PC-9 (cell line): ENCODE results near the gene RIMKLB.

Source experiments
- EZH2 ChIP-seq: fragments of 200-600 bp; sonication (generic); IDR thresholded peaks from 2 replicates; pipeline ENCODE4 v1.8.0; 2017; ENCODE audit warnings: antibody characterized with exemption, low read depth
- TF ChIP-seq, protein P1 (sequence below): fragments of 200-600 bp; sonication (generic); conservative IDR thresholded peaks from 2 replicates; pipeline ENCODE4 v1.6.1; 2017; ENCODE audit warnings: mixed run types, antibody characterized with exemption, mild to moderate bottlenecking, moderate library complexity

DNA sequence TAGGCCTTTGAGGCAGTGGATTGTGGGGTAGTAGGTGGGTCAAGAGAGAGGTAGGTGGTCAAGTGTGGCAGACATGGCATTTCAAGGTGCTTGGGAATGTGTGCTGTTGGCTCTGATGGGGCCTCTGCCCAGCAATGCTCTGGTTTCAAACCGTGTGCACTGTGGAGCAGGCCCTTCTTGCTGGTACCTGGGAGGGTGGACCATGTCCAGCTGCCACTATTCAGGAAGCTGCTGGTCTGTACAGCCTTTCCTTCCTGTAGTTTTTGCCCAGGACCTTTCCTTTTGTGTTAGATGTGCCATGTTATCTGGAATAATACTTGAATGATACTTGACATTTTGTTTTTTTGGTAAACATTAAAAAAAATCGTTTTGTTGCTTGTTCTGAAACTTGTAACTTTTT is 14.8 kb downstream of the RIMKLB start:
- TF ChIP-seq, protein P1, sequence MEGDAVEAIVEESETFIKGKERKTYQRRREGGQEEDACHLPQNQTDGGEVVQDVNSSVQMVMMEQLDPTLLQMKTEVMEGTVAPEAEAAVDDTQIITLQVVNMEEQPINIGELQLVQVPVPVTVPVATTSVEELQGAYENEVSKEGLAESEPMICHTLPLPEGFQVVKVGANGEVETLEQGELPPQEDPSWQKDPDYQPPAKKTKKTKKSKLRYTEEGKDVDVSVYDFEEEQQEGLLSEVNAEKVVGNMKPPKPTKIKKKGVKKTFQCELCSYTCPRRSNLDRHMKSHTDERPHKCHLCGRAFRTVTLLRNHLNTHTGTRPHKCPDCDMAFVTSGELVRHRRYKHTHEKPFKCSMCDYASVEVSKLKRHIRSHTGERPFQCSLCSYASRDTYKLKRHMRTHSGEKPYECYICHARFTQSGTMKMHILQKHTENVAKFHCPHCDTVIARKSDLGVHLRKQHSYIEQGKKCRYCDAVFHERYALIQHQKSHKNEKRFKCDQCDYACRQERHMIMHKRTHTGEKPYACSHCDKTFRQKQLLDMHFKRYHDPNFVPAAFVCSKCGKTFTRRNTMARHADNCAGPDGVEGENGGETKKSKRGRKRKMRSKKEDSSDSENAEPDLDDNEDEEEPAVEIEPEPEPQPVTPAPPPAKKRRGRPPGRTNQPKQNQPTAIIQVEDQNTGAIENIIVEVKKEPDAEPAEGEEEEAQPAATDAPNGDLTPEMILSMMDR: no peak
- no peak for TF ChIP-seq EZH2
